ENCODE measurements around the gene EIPR1. TPM values are rescaled to one million over a fixed set of nuclear protein-coding genes. Genes with fewer than 3 reads are reported as not detected.

Gene EIPR1
- polyA plus RNA-seq, 1 experiment: 49.2 TPM

GRCh38 chr2:3404349-3404894 lies 26.8 kb upstream of the EIPR1 start:
- no peaks in the 10 kb centered on the region for H3K27me3 ChIP-seq (ENCODE audit: control insufficient read depth, insufficient read depth, low read length)
- no peak for TF ChIP-seq CTCF (IDR thresholded peaks at IDR 0.05; ENCODE audit: insufficient read depth, low read depth, low read length)
- peaks cover 18% of the 10 kb centered on the region for H3K36me3 ChIP-seq (ENCODE audit: control insufficient read depth, insufficient read depth, low read length)
- DNase-seq (ENCODE audit: low read depth): no peak
- H3K4me3 ChIP-seq (ENCODE audit: low read depth, low read length): no peak overlapping the region
- POLR2A ChIA-PET: no interaction called here
- CTCF ChIA-PET: no interaction called here

- POLR2A ChIA-PET: no interaction called here
Observed at GRCh38 chr2:3403587-3404334, 26.1 kb upstream of the EIPR1 start.

GRCh38 chr2:3399829-3400228 lies 22.2 kb upstream of the EIPR1 start:
- DNase-seq (ENCODE audit: low read depth): no peak
- TF ChIP-seq CTCF (IDR thresholded peaks at IDR 0.05; ENCODE audit: insufficient read depth, low read depth, low read length): no peak
- Histone ChIP-seq H3K4me3 (ENCODE audit: low read depth, low read length) (no peak overlapping the region), H3K27me3 (ENCODE audit: control insufficient read depth, insufficient read depth, low read length) (no peaks in the 10 kb centered on the region), H3K36me3 (ENCODE audit: control insufficient read depth, insufficient read depth, low read length) (peaks cover 17% of the 10 kb centered on the region)
- ChIA-PET POLR2A (no interaction called here), CTCF (interaction anchor here (1.4 to 6.6 kb wide), 2 partner anchors 13 to 23 kb away, joined by 3 to 30 read pairs; no protein-coding TSS in a partner anchor)

More at GRCh38 chr2:3403587-3404334, 26.1 kb upstream of the EIPR1 start:
- H3K27me3 ChIP-seq (ENCODE audit: control insufficient read depth, insufficient read depth, low read length): no peaks in the 10 kb centered on the region
- DNase-seq (ENCODE audit: low read depth): no peak
- TF ChIP-seq CTCF (IDR thresholded peaks at IDR 0.05; ENCODE audit: insufficient read depth, low read depth, low read length): no peak
- CTCF ChIA-PET: no interaction called here
- H3K36me3 ChIP-seq (ENCODE audit: control insufficient read depth, insufficient read depth, low read length): peaks cover 16% of the 10 kb centered on the region
- H3K4me3 ChIP-seq (ENCODE audit: low read depth, low read length): no peak overlapping the region

GRCh38 chr2:3399381-3399780 lies 21.8 kb upstream of the EIPR1 start:
- ChIA-PET POLR2A (no interaction called here), CTCF (interaction anchor here (0.7 to 6.6 kb wide), 3 partner anchors 12 to 64 kb away, joined by 3 to 30 read pairs (median 3); no protein-coding TSS in a partner anchor)
- peaks cover 17% of the 10 kb centered on the region for H3K36me3 ChIP-seq (ENCODE audit: control insufficient read depth, insufficient read depth, low read length)
- no peak for DNase-seq (ENCODE audit: low read depth)
- TF ChIP-seq CTCF (IDR thresholded peaks at IDR 0.05; ENCODE audit: insufficient read depth, low read depth, low read length): no peak
- H3K27me3 ChIP-seq (ENCODE audit: control insufficient read depth, insufficient read depth, low read length): no peaks in the 10 kb centered on the region
- H3K4me3 ChIP-seq (ENCODE audit: low read depth, low read length): no peak overlapping the region

GRCh38 chr2:3398857-3399256 lies 21.2 kb upstream of the EIPR1 start:
- TF ChIP-seq CTCF (IDR thresholded peaks at IDR 0.05; ENCODE audit: insufficient read depth, low read depth, low read length): no peak
- Histone ChIP-seq H3K4me3 (ENCODE audit: low read depth, low read length) (no peak overlapping the region), H3K27me3 (ENCODE audit: control insufficient read depth, insufficient read depth, low read length) (no peaks in the 10 kb centered on the region), H3K36me3 (ENCODE audit: control insufficient read depth, insufficient read depth, low read length) (peaks cover 17% of the 10 kb centered on the region)
- CTCF ChIA-PET: interaction anchor here (0.7 to 6.6 kb wide), 3 partner anchors 12 to 64 kb away, joined by 3 to 30 read pairs (median 3); no protein-coding TSS in a partner anchor
- POLR2A ChIA-PET: no interaction called here
- no peak for DNase-seq (ENCODE audit: low read depth)
